Suppressor macrophage (primary cell): ENCODE measurements around the gene OR51S1.
"Not testable (repeated sequence)": the region's sequence is repeated elsewhere in the genome, so short reads cannot be mapped to it uniquely, and the experiment has no call there.

ENCODE experiments used
- DNase-seq, 4 experiments: peaks; one replicate each; pipeline ENCODE4 v3.0.0-alpha.2; 2020 to 2022

Gene OR51S1

GRCh38 chr11:4804280-4804679, 44.7 kb downstream of the OR51S1 start, which contains the start of gene OR52R1:
TSS of gene OR52R1 (minus strand) at chr11:4804380. CDS start at chr11:4804380, 0 bp downstream.
- no peak for DNase-seq

- DNase-seq = not testable (repeated sequence)
Measured at GRCh38 chr11:4801316-4801715, 47.7 kb downstream of the OR51S1 start.

- DNase-seq = no peak
Measured at GRCh38 chr11:4798427-4799183, 50.4 kb downstream of the OR51S1 start.
